GM12873 (cell line): ENCODE results near the gene CASK.

Source experiments
- TF ChIP-seq, protein P1 (sequence below): IDR thresholded peaks from 2 replicates; pipeline ENCODE4 v1.5.1; 2012; ENCODE audit warnings: low read depth, mild to moderate bottlenecking, moderate library complexity, low read length, control low read depth; ENCODE audit not compliant: insufficient read depth; ENCODE audit errors: missing control alignments

CASK gene

DNA sequence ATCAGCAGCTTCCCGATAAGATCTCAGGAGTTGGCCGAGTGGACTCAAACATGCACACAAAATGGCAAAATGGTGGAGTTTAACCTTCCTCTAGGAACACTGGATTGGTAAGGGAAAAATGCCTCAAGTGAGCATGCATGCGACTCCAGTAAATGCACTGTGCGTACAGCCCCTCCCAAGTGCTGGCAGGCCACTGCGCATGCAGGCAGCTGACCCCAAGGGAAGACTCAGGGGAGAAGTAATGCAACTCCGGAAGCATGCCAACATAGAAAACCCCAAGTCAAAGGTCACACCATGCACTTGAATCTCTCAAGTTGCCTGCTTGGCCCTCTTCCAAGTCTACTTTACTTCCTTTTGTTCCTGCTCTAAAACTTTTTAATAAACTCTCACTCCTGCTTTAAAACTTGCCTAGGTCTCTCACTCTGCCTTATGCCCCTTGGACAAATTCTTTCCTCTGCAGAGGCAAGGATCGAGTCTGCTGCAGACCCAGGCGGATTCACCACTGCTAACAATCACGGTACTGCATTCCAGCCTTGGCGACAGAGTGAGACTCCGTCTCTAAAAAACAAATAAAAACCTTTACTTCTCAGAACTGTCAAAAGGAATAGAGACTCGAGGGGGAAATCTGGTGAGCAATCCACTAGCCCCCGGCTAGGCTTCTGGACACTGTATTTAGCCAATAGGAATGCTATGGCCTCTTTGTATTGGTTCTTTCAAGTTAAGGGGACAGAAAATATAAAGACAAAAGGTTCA, 442.7 kb downstream of the CASK start:
- TF ChIP-seq, protein P1, sequence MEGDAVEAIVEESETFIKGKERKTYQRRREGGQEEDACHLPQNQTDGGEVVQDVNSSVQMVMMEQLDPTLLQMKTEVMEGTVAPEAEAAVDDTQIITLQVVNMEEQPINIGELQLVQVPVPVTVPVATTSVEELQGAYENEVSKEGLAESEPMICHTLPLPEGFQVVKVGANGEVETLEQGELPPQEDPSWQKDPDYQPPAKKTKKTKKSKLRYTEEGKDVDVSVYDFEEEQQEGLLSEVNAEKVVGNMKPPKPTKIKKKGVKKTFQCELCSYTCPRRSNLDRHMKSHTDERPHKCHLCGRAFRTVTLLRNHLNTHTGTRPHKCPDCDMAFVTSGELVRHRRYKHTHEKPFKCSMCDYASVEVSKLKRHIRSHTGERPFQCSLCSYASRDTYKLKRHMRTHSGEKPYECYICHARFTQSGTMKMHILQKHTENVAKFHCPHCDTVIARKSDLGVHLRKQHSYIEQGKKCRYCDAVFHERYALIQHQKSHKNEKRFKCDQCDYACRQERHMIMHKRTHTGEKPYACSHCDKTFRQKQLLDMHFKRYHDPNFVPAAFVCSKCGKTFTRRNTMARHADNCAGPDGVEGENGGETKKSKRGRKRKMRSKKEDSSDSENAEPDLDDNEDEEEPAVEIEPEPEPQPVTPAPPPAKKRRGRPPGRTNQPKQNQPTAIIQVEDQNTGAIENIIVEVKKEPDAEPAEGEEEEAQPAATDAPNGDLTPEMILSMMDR, result no peak

DNA sequence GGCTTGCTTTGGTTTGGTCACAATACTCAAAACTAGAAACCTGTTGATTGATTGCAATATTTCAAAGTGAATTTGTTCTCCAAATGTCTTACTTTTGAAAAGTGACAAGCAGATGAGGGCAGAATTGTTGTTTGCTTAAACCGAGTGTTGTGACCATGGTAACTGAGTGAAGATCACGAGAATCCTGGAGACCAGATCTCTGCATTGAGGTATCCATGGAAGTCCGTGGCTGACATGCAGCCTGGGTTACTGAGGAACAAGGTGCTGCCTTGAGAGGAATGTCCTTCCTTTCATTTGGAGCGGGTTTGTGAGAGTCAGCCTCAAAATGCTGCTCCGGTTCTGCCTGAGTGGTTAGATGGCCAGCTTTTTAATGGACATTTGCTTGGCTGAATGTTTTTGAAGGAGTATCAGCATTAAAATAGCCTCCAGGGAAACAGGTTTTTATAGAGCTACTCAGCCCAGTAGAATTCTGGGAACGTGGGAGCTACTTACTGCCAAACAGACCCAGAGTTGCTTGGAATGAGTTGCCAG, 444.9 kb downstream of the CASK start:
- TF ChIP-seq, protein P1, result no peak

DNA sequence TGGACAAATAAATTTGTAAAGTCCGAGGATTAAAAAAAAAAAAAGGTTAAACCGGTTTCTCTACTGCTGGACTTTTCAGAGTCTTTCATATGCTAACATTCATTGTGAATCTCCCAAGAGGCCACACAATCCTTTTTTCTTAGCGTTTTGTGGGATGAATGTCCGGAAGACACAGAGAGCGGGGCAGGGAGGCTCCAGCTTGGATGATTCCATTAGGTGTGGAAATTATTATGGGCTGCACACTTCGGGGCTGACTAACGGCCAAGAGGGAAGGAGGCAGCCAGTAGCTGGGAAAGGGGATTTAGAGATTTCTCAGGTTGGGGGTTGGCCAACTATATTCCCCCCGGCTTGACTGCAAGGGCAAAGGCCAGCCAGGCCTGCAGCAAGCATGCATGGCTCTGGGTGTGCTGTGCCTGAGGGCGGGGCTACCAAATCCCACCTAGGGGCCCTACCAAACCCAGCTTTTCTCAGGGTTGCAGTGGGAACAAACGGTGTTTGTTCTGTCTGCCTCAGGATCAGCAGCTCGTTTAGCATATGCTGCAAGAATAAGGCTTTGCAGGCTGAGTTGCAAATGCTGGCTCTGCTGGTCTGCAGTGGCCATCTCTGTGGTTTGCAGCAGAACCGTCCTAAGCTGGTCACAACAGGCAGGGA, 447.6 kb downstream of the CASK start:
- TF ChIP-seq, protein P1, result no peak

DNA sequence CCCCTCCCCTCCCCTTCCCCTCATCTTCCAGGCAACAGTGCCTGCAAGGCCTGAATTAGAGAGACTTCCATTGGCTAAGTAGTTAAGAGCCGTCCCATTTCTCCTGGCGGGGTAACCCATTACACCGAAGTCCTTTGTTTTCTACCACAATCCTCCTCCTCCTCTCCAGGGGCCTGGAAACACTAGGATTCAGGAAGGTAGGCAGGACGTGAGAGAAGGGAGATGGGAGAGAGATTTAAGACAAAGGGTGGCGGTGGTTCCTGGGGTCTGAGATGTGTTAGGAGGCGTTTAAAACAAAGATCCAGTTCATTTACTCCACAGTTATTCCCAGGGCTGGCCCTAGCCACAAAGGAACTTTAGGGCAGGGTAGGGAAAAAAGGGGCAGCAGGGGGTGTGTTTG, 448.2 kb downstream of the CASK start:
- TF ChIP-seq, protein P1, result no peak

DNA sequence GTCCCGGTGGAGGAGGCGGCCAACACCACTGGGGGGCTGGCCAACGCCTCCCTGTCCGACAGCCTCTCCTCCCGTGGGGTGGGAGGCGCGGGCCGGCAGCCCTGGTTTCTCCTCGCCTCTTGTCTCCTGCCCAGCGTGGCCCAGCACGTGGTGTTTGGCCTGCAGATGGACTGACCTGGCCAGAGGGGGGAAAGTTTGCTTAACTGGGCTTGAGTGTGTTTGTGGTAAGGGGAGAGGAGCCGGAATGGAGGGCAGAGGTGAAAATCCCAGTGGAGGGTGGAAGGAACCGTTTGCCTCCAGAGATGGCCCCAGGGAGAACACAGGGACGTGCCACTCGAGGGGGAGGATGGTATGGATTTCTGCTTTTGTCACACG, 448.6 kb downstream of the CASK start:
- TF ChIP-seq, protein P1, result no peak

DNA sequence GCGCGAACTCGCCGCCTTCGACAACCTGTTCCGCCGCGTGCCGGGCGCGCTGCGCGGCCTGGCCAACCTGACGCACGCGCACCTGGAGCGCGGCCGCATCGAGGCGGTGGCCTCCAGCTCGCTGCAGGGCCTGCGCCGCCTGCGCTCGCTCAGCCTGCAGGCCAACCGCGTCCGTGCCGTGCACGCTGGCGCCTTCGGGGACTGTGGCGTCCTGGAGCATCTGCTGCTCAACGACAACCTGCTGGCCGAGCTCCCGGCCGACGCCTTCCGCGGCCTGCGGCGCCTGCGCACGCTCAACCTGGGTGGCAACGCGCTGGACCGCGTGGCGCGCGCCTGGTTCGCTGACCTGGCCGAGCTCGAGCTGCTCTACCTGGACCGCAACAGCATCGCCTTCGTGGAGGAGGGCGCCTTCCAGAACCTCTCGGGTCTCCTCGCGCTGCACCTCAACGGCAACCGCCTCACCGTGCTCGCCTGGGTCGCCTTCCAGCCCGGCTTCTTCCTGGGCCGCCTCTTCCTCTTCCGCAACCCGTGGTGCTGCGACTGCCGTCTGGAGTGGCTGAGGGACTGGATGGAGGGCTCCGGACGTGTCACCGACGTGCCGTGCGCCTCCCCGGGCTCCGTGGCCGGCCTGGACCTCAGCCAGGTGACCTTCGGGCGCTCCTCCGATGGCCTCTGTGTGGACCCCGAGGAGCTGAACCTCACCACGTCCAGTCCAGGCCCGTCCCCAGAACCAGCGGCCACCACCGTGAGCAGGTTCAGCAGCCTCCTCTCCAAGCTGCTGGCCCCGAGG, 449.2 kb downstream of the CASK start:
- TF ChIP-seq, protein P1, result no peak
